ENCODE results near the gene RSAD1. TPM values are rescaled to one million over a fixed set of nuclear protein-coding genes. Genes with fewer than 3 reads are reported as not detected.

Gene RSAD1
- total and polyA plus RNA-seq, 4 donors: 10.8 to 22.7 (median 18.6) TPM

GRCh38 chr17:50468304-50469207 is 10.1 kb upstream of the RSAD1 start, which contains the start of gene CHAD:
TSS of gene CHAD (minus strand) at chr17:50468880. CDS start at chr17:50468813, 67 bp downstream.
- Histone ChIP-seq H3K4me3 (ENCODE audit: low read depth in 1 of 3, low read length in 3 of 3) (peak within 1 kb of the TSS in 1 of 3 donors; percentile 18), H3K27me3 (ENCODE audit: control insufficient read depth in 4 of 4, insufficient read depth in 4 of 4, low read length in 3 of 4) (no peaks in the 10 kb centered on the region), H3K4me1 (ENCODE audit: control insufficient read depth in 4 of 4, insufficient read depth in 4 of 4, low read length in 3 of 4) (peaks cover 23 to 75% (median 54%) of the 10 kb centered on the region in 4 donors), H3K36me3 (ENCODE audit: control insufficient read depth in 4 of 4, insufficient read depth in 3 of 4, low read depth in 1 of 4, low read length in 3 of 4) (peaks cover 0 to 8% (median under 1%) of the 10 kb centered on the region in 4 donors), H3K9ac (ENCODE audit: low read depth in 1 of 2, low read length in 2 of 2) (no peak within 1 kb of the TSS), H3K9me3 (ENCODE audit: control insufficient read depth in 4 of 4, low read length in 3 of 4) (no peaks in the 10 kb centered on the region), H3K27ac (ENCODE audit: low read depth in 1 of 2, low read length in 2 of 2) (no peak within 1 kb of the TSS)
- no peak for DNase-seq (ENCODE audit: low spot score)
- TF ChIP-seq FOXA1 (IDR thresholded peaks at IDR 0.05) (no peak), YY1 (IDR thresholded peaks at IDR 0.05) (no peak), JUND (IDR thresholded peaks at IDR 0.05) (no peak), ATF3 (IDR thresholded peaks at IDR 0.05) (no peak), ZBTB33 (IDR thresholded peaks at IDR 0.05) (no peak), RXRA (IDR thresholded peaks at IDR 0.05) (peak in 1 of 2 donors; percentile 29)
- WGBS: 42% methylated on average over 71 of the region's 71 CpGs

- TF ChIP-seq ATF3 (IDR thresholded peaks at IDR 0.05) (no peak), JUND (IDR thresholded peaks at IDR 0.05) (no peak), RAD21 (IDR thresholded peaks at IDR 0.05) (no peak), CTCF (IDR thresholded peaks at IDR 0.05; ENCODE audit: low read depth, low read length, missing input control) (no peak), GABPA (IDR thresholded peaks at IDR 0.05 in 1 of 2, conservative IDR thresholded peaks at IDR 0.05 in 1 of 2) (no peak), YY1 (IDR thresholded peaks at IDR 0.05) (no peak), HNF4G (IDR thresholded peaks at IDR 0.05) (no peak), FOXA1 (IDR thresholded peaks at IDR 0.05) (no peak), FOXA2 (IDR thresholded peaks at IDR 0.05) (no peak), ZBTB33 (IDR thresholded peaks at IDR 0.05) (no peak), TAF1 (conservative IDR thresholded peaks at IDR 0.05) (no peak), NR2F2 (IDR thresholded peaks at IDR 0.05) (no peak), EGR1 (IDR thresholded peaks at IDR 0.05; ENCODE audit: low read depth in 2 of 2) (no peak), REST (IDR thresholded peaks at IDR 0.05) (no peak), RXRA (IDR thresholded peaks at IDR 0.05) (no peak), SP1 (IDR thresholded peaks at IDR 0.05) (no peak)
- Histone ChIP-seq H3K9me3 (ENCODE audit: control insufficient read depth in 4 of 4, low read length in 3 of 4) (no peaks in the 10 kb centered on the region), H3K27me3 (ENCODE audit: control insufficient read depth in 4 of 4, insufficient read depth in 4 of 4, low read length in 3 of 4) (no peaks in the 10 kb centered on the region), H3K4me3 (ENCODE audit: low read depth in 1 of 3, low read length in 3 of 3) (no peak overlapping the region), H3K27ac (ENCODE audit: low read depth in 1 of 2, low read length in 2 of 2) (no peak overlapping the region), H3K9ac (ENCODE audit: low read depth in 1 of 2, low read length in 2 of 2) (no peak overlapping the region), H3K4me1 (ENCODE audit: control insufficient read depth in 4 of 4, insufficient read depth in 4 of 4, low read length in 3 of 4) (peaks cover 23 to 77% (median 57%) of the 10 kb centered on the region in 4 donors), H3K36me3 (ENCODE audit: control insufficient read depth in 4 of 4, insufficient read depth in 3 of 4, low read depth in 1 of 4, low read length in 3 of 4) (peaks cover 0 to 7% (median 3%) of the 10 kb centered on the region in 4 donors)
- 51% methylated on average over 37 of the region's 37 CpGs for WGBS
- no peak for DNase-seq (ENCODE audit: low spot score)
Measured at GRCh38 chr17:50469208-50469605, 9.5 kb upstream of the RSAD1 start.

Data from liver (tissue), 9 donors.